HG03575 (cell line): ENCODE results near the gene LGR6.
"Not testable (repeated sequence)": the region's sequence is repeated elsewhere in the genome, so short reads cannot be mapped to it uniquely, and the experiment has no call there.

ENCODE experiments used
- ATAC-seq: cut with Tn5 transposase; IDR thresholded peaks from one replicate; pipeline ENCODE4 v1.9.1; 2021; ENCODE audit not compliant: unreplicated experiment, insufficient number of reproducible peaks, low FRiP score; ENCODE audit errors: extremely low read depth

The LGR6 gene

GRCh38 chr1:202193614-202194327 is at the start of gene LGR6:
Gene LGR6, plus strand, starts transcription at chr1:202193799. Its CDS starts 191 bp downstream, at chr1:202193990.
- no peak for ATAC-seq

- ATAC-seq = no peak
Measured at GRCh38 chr1:202144402-202145067, 49.1 kb upstream of the LGR6 start, which contains the start of gene ARL8A. Gene ARL8A, minus strand, starts transcription at chr1:202144737. Its CDS starts 165 bp downstream, at chr1:202144572.

GRCh38 chr1:202145068-202145743 is 48.4 kb upstream of the LGR6 start:
- no peak for ATAC-seq

- ATAC-seq = not testable (repeated sequence)
Measured at GRCh38 chr1:202145744-202146140, 47.9 kb upstream of the LGR6 start.

GRCh38 chr1:202146279-202146678 is 47.3 kb upstream of the LGR6 start:
- no peak for ATAC-seq

GRCh38 chr1:202146993-202147392 is 46.6 kb upstream of the LGR6 start:
- no peak for ATAC-seq

- no peak for ATAC-seq
Measured at GRCh38 chr1:202148391-202148790, 45.2 kb upstream of the LGR6 start.

GRCh38 chr1:202149566-202149965 is 44.0 kb upstream of the LGR6 start:
- no peak for ATAC-seq

- ATAC-seq = no peak
Measured at GRCh38 chr1:202150187-202150586, 43.4 kb upstream of the LGR6 start.

- no peak for ATAC-seq
Measured at GRCh38 chr1:202150602-202151001, 43.0 kb upstream of the LGR6 start.

- ATAC-seq = no peak
Measured at GRCh38 chr1:202151045-202151444, 42.6 kb upstream of the LGR6 start.

GRCh38 chr1:202152399-202152798 is 41.2 kb upstream of the LGR6 start:
- no peak for ATAC-seq

GRCh38 chr1:202153284-202153683 is 40.3 kb upstream of the LGR6 start:
- no peak for ATAC-seq

GRCh38 chr1:202154148-202154765 is 39.3 kb upstream of the LGR6 start:
- no peak for ATAC-seq

- ATAC-seq = no peak
Measured at GRCh38 chr1:202154766-202155477, 38.7 kb upstream of the LGR6 start.

- no peak for ATAC-seq
Measured at GRCh38 chr1:202155478-202156021, 38.0 kb upstream of the LGR6 start.

- ATAC-seq = no peak
Measured at GRCh38 chr1:202156590-202156989, 37.0 kb upstream of the LGR6 start.

GRCh38 chr1:202157945-202158344 is 35.7 kb upstream of the LGR6 start:
- no peak for ATAC-seq
